WTC11 (cell line): Measurements from ENCODE around the gene FLRT1. TPM values are rescaled to one million over a fixed set of nuclear protein-coding genes. Genes with fewer than 3 reads are reported as not detected.

ENCODE experiments used
- ATAC-seq: fragments of 200-7000 bp; cut with Tn5 transposase; 2 replicates; pipeline ENCODE4 v1.10.0; 2021; ENCODE audit warnings: mild to moderate bottlenecking, moderate library complexity
- CTCF ChIA-PET: fragments of 300-600 bp; sonication (Branson Sonifier 250); formaldehyde crosslinking; loops from one replicate; lab custom pipeline; 2021; ENCODE audit warnings: antibody characterized with exemption; lab: Charles Lee
- POLR2A ChIA-PET: fragments of 350-600 bp; sonication (Branson Sonifier 250); formaldehyde crosslinking; loops from one replicate; lab custom pipeline; 2021; ENCODE audit warnings: antibody characterized with exemption; lab: Charles Lee
- DNase-seq: peaks from one replicate; pipeline ENCODE4 v3.0.0; 2021; ENCODE audit warnings: low spot score
- H3K27ac Mint-ChIP-seq: 2 replicates; pipeline ENCODE4 v1.8.0; 2021; ENCODE audit warnings: mixed read lengths
- H3K27me3 Mint-ChIP-seq: 2 replicates; pipeline ENCODE4 v1.8.0; 2021; ENCODE audit warnings: low read depth, mild to moderate bottlenecking, moderate library complexity, mixed read lengths
- H3K36me3 Mint-ChIP-seq: 2 replicates; pipeline ENCODE4 v1.8.0; 2021; ENCODE audit warnings: mixed read lengths
- H3K4me1 Mint-ChIP-seq: 2 replicates; pipeline ENCODE4 v1.8.0; 2022; ENCODE audit warnings: mixed read lengths
- H3K4me3 Mint-ChIP-seq: 2 replicates; pipeline ENCODE4 v1.8.0; 2021; ENCODE audit warnings: mild to moderate bottlenecking, moderate library complexity, mixed read lengths
- H3K9me3 Mint-ChIP-seq: 2 replicates; pipeline ENCODE4 v1.8.0; 2021; ENCODE audit warnings: mixed read lengths
- CREM ChIP-seq: sonication (generic); formaldehyde crosslinking; IDR thresholded peaks from 2 replicates; pipeline ENCODE4 v1.8.1; 2022; ENCODE audit warnings: mild to moderate bottlenecking, missing genetic modification reagents, moderate library complexity
- E2F5 ChIP-seq: sonication (generic); formaldehyde crosslinking; IDR thresholded peaks from 2 replicates; pipeline ENCODE4 v1.8.1; 2022; ENCODE audit warnings: mild to moderate bottlenecking, moderate library complexity, missing genetic modification reagents
- ESRRA ChIP-seq: sonication (generic); formaldehyde crosslinking; IDR thresholded peaks from 2 replicates; pipeline ENCODE4 v1.8.1; 2022; ENCODE audit warnings: mild to moderate bottlenecking, missing genetic modification reagents, borderline replicate concordance
- FOXJ3 ChIP-seq: sonication (generic); formaldehyde crosslinking; IDR thresholded peaks from 2 replicates; pipeline ENCODE4 v1.9.0; 2021; ENCODE audit warnings: missing genetic modification reagents, mild to moderate bottlenecking, borderline replicate concordance
- GTF2I ChIP-seq: fragments of 250-450 bp; sonication (Bioruptor Pico); conservative IDR thresholded peaks from 2 replicates; pipeline ENCODE4 v1.4.0; 2021; ENCODE audit warnings: mild to moderate bottlenecking
- HMGA2 ChIP-seq: fragments of 250-450 bp; sonication (Bioruptor Pico); IDR thresholded peaks from 2 replicates; pipeline ENCODE4 v1.4.0; 2021; ENCODE audit warnings: mild to moderate bottlenecking, moderate library complexity
- MAX ChIP-seq: sonication (generic); formaldehyde crosslinking; IDR thresholded peaks from 2 replicates; pipeline ENCODE4 v1.8.0; 2022; ENCODE audit warnings: mild to moderate bottlenecking, missing genetic modification reagents
- MLX ChIP-seq: sonication (generic); formaldehyde crosslinking; IDR thresholded peaks from 2 replicates; pipeline ENCODE4 v1.8.1; 2023; ENCODE audit warnings: mild to moderate bottlenecking, missing genetic modification reagents, moderate library complexity
- NR1H2 ChIP-seq: sonication (generic); formaldehyde crosslinking; IDR thresholded peaks from 2 replicates; pipeline ENCODE4 v1.9.0; 2021; ENCODE audit warnings: mild to moderate bottlenecking, moderate library complexity, missing genetic modification reagents
- NR3C1 ChIP-seq: sonication (generic); formaldehyde crosslinking; conservative IDR thresholded peaks from 2 replicates; pipeline ENCODE4 v1.8.1; 2023; ENCODE audit warnings: low read depth, mild to moderate bottlenecking, missing genetic modification reagents
- RELA ChIP-seq: sonication (generic); formaldehyde crosslinking; IDR thresholded peaks from 2 replicates; pipeline ENCODE4 v1.8.1; 2022; ENCODE audit warnings: missing genetic modification reagents, mild to moderate bottlenecking, borderline replicate concordance
- TCF7 ChIP-seq: sonication (generic); formaldehyde crosslinking; IDR thresholded peaks from 2 replicates; pipeline ENCODE4 v1.8.0; 2022; ENCODE audit warnings: mild to moderate bottlenecking, low read depth, missing genetic modification reagents, moderate library complexity
- TEAD1 ChIP-seq: sonication (generic); formaldehyde crosslinking; IDR thresholded peaks from 2 replicates; pipeline ENCODE4 v1.8.0; 2022; ENCODE audit warnings: mild to moderate bottlenecking, missing genetic modification reagents
- USF1 ChIP-seq: sonication (generic); formaldehyde crosslinking; IDR thresholded peaks from 2 replicates; pipeline ENCODE4 v1.8.0; 2022; ENCODE audit warnings: mild to moderate bottlenecking, missing genetic modification reagents
- USF2 ChIP-seq: sonication (generic); formaldehyde crosslinking; IDR thresholded peaks from 2 replicates; pipeline ENCODE4 v1.8.1; 2023; ENCODE audit warnings: mild to moderate bottlenecking, missing genetic modification reagents, moderate library complexity
- ZNF263 ChIP-seq: sonication (generic); formaldehyde crosslinking; IDR thresholded peaks from 2 replicates; pipeline ENCODE4 v1.8.1; 2022; ENCODE audit warnings: low read depth, mild to moderate bottlenecking, moderate library complexity, missing genetic modification reagents
- ZNF396 ChIP-seq: fragments of 250-450 bp; sonication (Bioruptor Pico); IDR thresholded peaks from 2 replicates; pipeline ENCODE4 v1.8.0; 2021; ENCODE audit warnings: mild to moderate bottlenecking, moderate library complexity, borderline replicate concordance
- ZNF512 ChIP-seq: sonication (generic); formaldehyde crosslinking; IDR thresholded peaks from 2 replicates; pipeline ENCODE4 v1.8.1; 2022; ENCODE audit warnings: missing genetic modification reagents, borderline replicate concordance
- total RNA-seq: library from RNA; stranded (reverse); gene quantifications from 3 replicates; pipeline ENCODE4 v1.2.3, GENCODE V29; 2021
- TF ChIP-seq, protein P1 (sequence below): sonication (generic); formaldehyde crosslinking; IDR thresholded peaks from 2 replicates; pipeline ENCODE4 v1.8.1; 2022; ENCODE audit warnings: low read depth, mild to moderate bottlenecking, moderate library complexity, missing genetic modification reagents, borderline replicate concordance
- TF ChIP-seq, protein P2 (sequence below): sonication (generic); formaldehyde crosslinking; IDR thresholded peaks from 2 replicates; pipeline ENCODE4 v1.8.1; 2023; ENCODE audit warnings: mild to moderate bottlenecking, missing genetic modification reagents
- TF ChIP-seq, protein P3 (sequence below): fragments of 250-450 bp; sonication (Bioruptor Pico); IDR thresholded peaks from 2 replicates; pipeline ENCODE4 v2.1.2; 2022; ENCODE audit warnings: mild to moderate bottlenecking, moderate library complexity

FLRT1 gene
- total RNA-seq, 1 experiment from 2014 or later = 0.20 TPM

DNA sequence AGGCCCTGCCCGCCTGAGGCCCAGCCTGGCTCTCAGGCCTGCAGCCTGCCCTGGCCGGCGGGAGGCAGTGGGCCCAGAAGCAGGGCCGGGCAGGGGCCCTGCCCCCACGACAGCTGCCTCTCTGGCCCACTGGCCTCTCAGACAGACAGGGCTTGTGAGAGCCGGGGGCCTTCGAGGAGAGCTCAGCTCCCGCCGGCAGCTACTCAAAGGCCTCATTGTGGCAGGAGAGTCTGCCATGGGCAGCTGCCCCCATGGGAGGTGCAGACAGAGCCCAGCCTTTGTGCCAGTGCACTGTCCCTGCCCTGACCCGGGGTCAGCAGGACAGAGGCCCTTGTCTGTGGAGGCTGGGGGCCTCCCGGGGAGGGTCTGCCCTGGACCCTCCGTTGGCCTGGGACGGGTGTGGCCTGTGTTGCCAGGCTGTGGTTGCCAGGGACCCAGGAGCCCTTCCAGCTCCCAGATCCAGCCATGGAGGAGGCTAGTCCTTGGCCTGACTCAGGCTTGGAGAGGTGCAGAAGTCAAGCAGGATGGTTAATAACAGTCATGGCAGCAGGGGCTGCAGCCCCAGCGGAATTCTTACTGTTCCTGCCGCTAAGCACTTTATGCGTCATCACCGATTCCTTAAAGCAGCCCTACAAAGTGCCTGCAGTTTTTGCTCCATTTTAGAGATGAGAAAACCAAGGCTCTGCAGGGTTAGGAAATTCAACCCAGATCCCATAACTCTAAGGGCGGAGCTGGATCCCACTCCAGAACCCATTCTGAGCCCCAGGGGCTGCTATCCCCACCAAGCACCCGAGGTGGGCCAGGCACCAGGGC lies 12.5 kb downstream of the FLRT1 start:
- H3K4me3 Mint-ChIP-seq = no peak overlapping the region
- CTCF ChIA-PET = interaction anchor here (1.1 to 2.2 kb wide), 3 partner anchors 23 to 238 kb away, joined by 4 to 7 read pairs (median 5); no protein-coding TSS in a partner anchor
- H3K36me3 Mint-ChIP-seq = no peaks in the 10 kb centered on the region
- H3K27ac Mint-ChIP-seq = no peak overlapping the region
- no peak for ATAC-seq
- no peak for TF ChIP-seq USF2 (CRISPR knock-in tag)
- no peak for TF ChIP-seq HMGA2 (CRISPR knock-in tag)
- TF ChIP-seq, protein P1, sequence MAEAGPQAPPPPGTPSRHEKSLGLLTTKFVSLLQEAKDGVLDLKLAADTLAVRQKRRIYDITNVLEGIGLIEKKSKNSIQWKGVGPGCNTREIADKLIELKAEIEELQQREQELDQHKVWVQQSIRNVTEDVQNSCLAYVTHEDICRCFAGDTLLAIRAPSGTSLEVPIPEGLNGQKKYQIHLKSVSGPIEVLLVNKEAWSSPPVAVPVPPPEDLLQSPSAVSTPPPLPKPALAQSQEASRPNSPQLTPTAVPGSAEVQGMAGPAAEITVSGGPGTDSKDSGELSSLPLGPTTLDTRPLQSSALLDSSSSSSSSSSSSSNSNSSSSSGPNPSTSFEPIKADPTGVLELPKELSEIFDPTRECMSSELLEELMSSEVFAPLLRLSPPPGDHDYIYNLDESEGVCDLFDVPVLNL (CRISPR knock-in tag) = no peak
- no peak for TF ChIP-seq RELA (CRISPR knock-in tag)
- no peak for TF ChIP-seq ZNF263 (CRISPR knock-in tag)
- no peak for TF ChIP-seq TEAD1
- no peak for TF ChIP-seq ESRRA (CRISPR knock-in tag)
- no peak for TF ChIP-seq E2F5 (CRISPR knock-in tag)
- no peak for TF ChIP-seq MAX (CRISPR knock-in tag)
- TF ChIP-seq TCF7 (CRISPR knock-in tag) = no peak
- no peak for TF ChIP-seq ZNF512 (CRISPR knock-in tag)
- no peak for TF ChIP-seq MLX (CRISPR knock-in tag)
- H3K27me3 Mint-ChIP-seq = peaks cover 86% of the 10 kb centered on the region
- POLR2A ChIA-PET = no interaction called here
- H3K9me3 Mint-ChIP-seq = no peaks in the 10 kb centered on the region
- DNase-seq = no peak
- H3K4me1 Mint-ChIP-seq = peaks cover 7% of the 10 kb centered on the region

GRCh38 chr11:64049509-64049908 lies 13.8 kb downstream of the FLRT1 start:
- TF ChIP-seq NR1H2 (CRISPR knock-in tag) (no peak), GTF2I (CRISPR knock-in tag) (no peak), ZNF396 (no peak), NR3C1 (no peak), USF1 (CRISPR knock-in tag) (no peak), FOXJ3 (CRISPR knock-in tag) (no peak), CREM (no peak)
- TF ChIP-seq, protein P2, sequence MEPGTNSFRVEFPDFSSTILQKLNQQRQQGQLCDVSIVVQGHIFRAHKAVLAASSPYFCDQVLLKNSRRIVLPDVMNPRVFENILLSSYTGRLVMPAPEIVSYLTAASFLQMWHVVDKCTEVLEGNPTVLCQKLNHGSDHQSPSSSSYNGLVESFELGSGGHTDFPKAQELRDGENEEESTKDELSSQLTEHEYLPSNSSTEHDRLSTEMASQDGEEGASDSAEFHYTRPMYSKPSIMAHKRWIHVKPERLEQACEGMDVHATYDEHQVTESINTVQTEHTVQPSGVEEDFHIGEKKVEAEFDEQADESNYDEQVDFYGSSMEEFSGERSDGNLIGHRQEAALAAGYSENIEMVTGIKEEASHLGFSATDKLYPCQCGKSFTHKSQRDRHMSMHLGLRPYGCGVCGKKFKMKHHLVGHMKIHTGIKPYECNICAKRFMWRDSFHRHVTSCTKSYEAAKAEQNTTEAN = no peak
- TF ChIP-seq, protein P3, sequence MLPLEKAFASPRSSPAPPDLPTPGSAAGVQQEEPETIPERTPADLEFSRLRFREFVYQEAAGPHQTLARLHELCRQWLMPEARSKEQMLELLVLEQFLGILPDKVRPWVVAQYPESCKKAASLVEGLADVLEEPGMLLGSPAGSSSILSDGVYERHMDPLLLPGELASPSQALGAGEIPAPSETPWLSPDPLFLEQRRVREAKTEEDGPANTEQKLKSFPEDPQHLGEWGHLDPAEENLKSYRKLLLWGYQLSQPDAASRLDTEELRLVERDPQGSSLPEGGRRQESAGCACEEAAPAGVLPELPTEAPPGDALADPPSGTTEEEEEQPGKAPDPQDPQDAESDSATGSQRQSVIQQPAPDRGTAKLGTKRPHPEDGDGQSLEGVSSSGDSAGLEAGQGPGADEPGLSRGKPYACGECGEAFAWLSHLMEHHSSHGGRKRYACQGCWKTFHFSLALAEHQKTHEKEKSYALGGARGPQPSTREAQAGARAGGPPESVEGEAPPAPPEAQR (CRISPR knock-in tag) = no peak
- Mint-ChIP-seq H3K27ac (no peak overlapping the region), H3K27me3 (peaks cover 86% of the 10 kb centered on the region), H3K36me3 (no peaks in the 10 kb centered on the region), H3K9me3 (no peaks in the 10 kb centered on the region), H3K4me1 (peaks cover 20% of the 10 kb centered on the region), H3K4me3 (no peak overlapping the region)
- POLR2A ChIA-PET = no interaction called here
- ATAC-seq (no peak), DNase-seq (no peak)
- CTCF ChIA-PET = interaction anchor here (2.2 to 2.6 kb wide), 2 partner anchors 9 to 49 kb away, joined by 7 to 9 read pairs; no protein-coding TSS in a partner anchor
